SK-N-MC (cell line): ENCODE results near the gene CD244.
"Not testable (repeated sequence)": the region's sequence is repeated elsewhere in the genome, so short reads cannot be mapped to it uniquely, and the experiment has no call there.

Experiments used
- DNase-seq: peaks from one replicate; pipeline ENCODE4 v3.0.0-alpha.2; 2011; ENCODE audit warnings: low read depth, low spot score
- H3K27ac ChIP-seq: fragments of 200-600 bp; sonication (generic); 2 replicates; pipeline ENCODE4 v1.5.1; 2016; ENCODE audit warnings: mixed run types
- H3K36me3 ChIP-seq: fragments of 200-600 bp; sonication (generic); 2 replicates; pipeline ENCODE4 v1.6.1; 2017; ENCODE audit warnings: antibody characterized with exemption, low read length, mixed read lengths; ENCODE audit not compliant: insufficient read depth
- H3K4me3 ChIP-seq: fragments of 200-600 bp; sonication (generic); 2 replicates; pipeline ENCODE4 v1.5.1; 2016
- H3K9ac ChIP-seq: fragments of 200-600 bp; sonication (generic); 2 replicates; pipeline ENCODE4 v1.8.0; 2017; ENCODE audit warnings: mixed run types, mixed read lengths; ENCODE audit not compliant: insufficient read length
- H3K9me3 ChIP-seq: fragments of 200-600 bp; sonication (generic); 2 replicates; pipeline ENCODE4 v1.6.1; 2017; ENCODE audit warnings: low read depth, mild to moderate bottlenecking, antibody characterized with exemption, low read length, moderate library complexity, mixed read lengths
- EZH2 ChIP-seq: fragments of 200-600 bp; sonication (generic); IDR thresholded peaks from one replicate; pipeline ENCODE4 v1.6.1; 2017; ENCODE audit warnings: antibody characterized with exemption
- FOXP2 ChIP-seq: optimal IDR thresholded peaks from 2 replicates; pipeline ENCODE3; 2011; ENCODE audit warnings: mild to moderate bottlenecking, moderate library complexity; ENCODE audit not compliant: insufficient read depth; ENCODE audit errors: extremely low read length, control extremely low read depth
- POLR2AphosphoS5 ChIP-seq: IDR thresholded peaks from 2 replicates; pipeline ENCODE4 v1.6.1; 2012; ENCODE audit warnings: mild to moderate bottlenecking, low read depth, low read length, borderline replicate concordance

CD244 gene

GRCh38 chr1:160901768-160902167 lies 39.1 kb upstream of the CD244 start:
- Histone ChIP-seq H3K4me3 (no peak overlapping the region), H3K27ac (no peak overlapping the region), H3K36me3 (no peaks in the 10 kb centered on the region), H3K9ac (no peak overlapping the region), H3K9me3 (no peaks in the 10 kb centered on the region)
- TF ChIP-seq FOXP2 (no peak), EZH2 (no peak), POLR2AphosphoS5 (no peak)
- DNase-seq: no peak

GRCh38 chr1:160900683-160901082 lies 38.0 kb upstream of the CD244 start:
- not testable (repeated sequence) for H3K4me3 ChIP-seq, H3K27ac ChIP-seq, H3K9ac ChIP-seq, H3K36me3 ChIP-seq, DNase-seq, H3K9me3 ChIP-seq

- not testable (repeated sequence) for H3K4me3 ChIP-seq, H3K9me3 ChIP-seq, H3K9ac ChIP-seq, H3K36me3 ChIP-seq, DNase-seq, H3K27ac ChIP-seq
These were observed 31.9 kb upstream of the CD244 start for GRCh38 chr1:160894368-160895135.

GRCh38 chr1:160891474-160891873 lies 28.8 kb upstream of the CD244 start:
- TF ChIP-seq FOXP2 (no peak), EZH2 (no peak), POLR2AphosphoS5 (no peak)
- H3K9me3 ChIP-seq: no peaks in the 10 kb centered on the region
- H3K4me3 ChIP-seq: no peak overlapping the region
- no peak overlapping the region for H3K27ac ChIP-seq
- H3K36me3 ChIP-seq: no peaks in the 10 kb centered on the region
- DNase-seq: no peak
- no peak overlapping the region for H3K9ac ChIP-seq

- no peaks in the 10 kb centered on the region for H3K36me3 ChIP-seq
- H3K9ac ChIP-seq: no peak overlapping the region
- TF ChIP-seq EZH2: no peak
- TF ChIP-seq FOXP2: no peak
- no peak for TF ChIP-seq POLR2AphosphoS5
- no peak overlapping the region for H3K4me3 ChIP-seq
- H3K27ac ChIP-seq: no peak overlapping the region
- no peak for DNase-seq
- no peaks in the 10 kb centered on the region for H3K9me3 ChIP-seq
These were observed 26.2 kb upstream of the CD244 start for GRCh38 chr1:160888926-160889325.

- H3K36me3 ChIP-seq: no peaks in the 10 kb centered on the region
- H3K4me3 ChIP-seq: no peak overlapping the region
- H3K27ac ChIP-seq: no peak overlapping the region
- no peak overlapping the region for H3K9ac ChIP-seq
- TF ChIP-seq EZH2 (no peak), POLR2AphosphoS5 (no peak), FOXP2 (no peak)
- no peaks in the 10 kb centered on the region for H3K9me3 ChIP-seq
- DNase-seq: no peak
These were observed 24.4 kb upstream of the CD244 start for GRCh38 chr1:160887071-160887470.

GRCh38 chr1:160885042-160885441 lies 22.4 kb upstream of the CD244 start, which contains the start of gene ITLN1:
Gene ITLN1, minus strand, starts transcription at chr1:160885180. Its CDS starts 303 bp downstream, at chr1:160884877.
- Histone ChIP-seq H3K27ac (no peak within 1 kb of the TSS), H3K36me3 (no peaks in the 10 kb centered on the region), H3K9ac (no peak within 1 kb of the TSS), H3K4me3 (no peak within 1 kb of the TSS), H3K9me3 (no peaks in the 10 kb centered on the region)
- DNase-seq: no peak
- TF ChIP-seq FOXP2 (no peak), EZH2 (no peak), POLR2AphosphoS5 (no peak)

GRCh38 chr1:160884579-160884978 lies 21.9 kb upstream of the CD244 start:
- H3K27ac ChIP-seq: no peak overlapping the region
- no peaks in the 10 kb centered on the region for H3K36me3 ChIP-seq
- DNase-seq: no peak
- TF ChIP-seq POLR2AphosphoS5 (no peak), FOXP2 (no peak), EZH2 (no peak)
- no peaks in the 10 kb centered on the region for H3K9me3 ChIP-seq
- no peak overlapping the region for H3K4me3 ChIP-seq
- no peak overlapping the region for H3K9ac ChIP-seq

- no peak overlapping the region for H3K27ac ChIP-seq
- no peak for TF ChIP-seq FOXP2
- no peak for TF ChIP-seq EZH2
- no peak for TF ChIP-seq POLR2AphosphoS5
- DNase-seq: no peak
- no peaks in the 10 kb centered on the region for H3K9me3 ChIP-seq
- H3K4me3 ChIP-seq: no peak overlapping the region
- no peaks in the 10 kb centered on the region for H3K36me3 ChIP-seq
- no peak overlapping the region for H3K9ac ChIP-seq
These were observed 21.2 kb upstream of the CD244 start for GRCh38 chr1:160883581-160884513.
